Activated CD8-positive, alpha-beta memory T cell treated with anti-CD3 and anti-CD28 coated beads, Interleukin-2, amount 50 U/mL, for 4 hours (primary cell): ENCODE measurements around the gene BCAT1.
"Not testable (repeated sequence)": the region's sequence is repeated elsewhere in the genome, so short reads cannot be mapped to it uniquely, and the experiment has no call there.

Experiments
- DNase-seq: peaks from one replicate; pipeline ENCODE4 v3.0.0-alpha.2; 2020

Gene BCAT1

GRCh38 chr12:24948757-24949722 lies at the start of gene BCAT1:
BCAT1 (minus strand) TSS chr12:24949101; CDS start chr12:24948932, 169 bp downstream.
- DNase-seq = peak; percentile 26

DNA sequence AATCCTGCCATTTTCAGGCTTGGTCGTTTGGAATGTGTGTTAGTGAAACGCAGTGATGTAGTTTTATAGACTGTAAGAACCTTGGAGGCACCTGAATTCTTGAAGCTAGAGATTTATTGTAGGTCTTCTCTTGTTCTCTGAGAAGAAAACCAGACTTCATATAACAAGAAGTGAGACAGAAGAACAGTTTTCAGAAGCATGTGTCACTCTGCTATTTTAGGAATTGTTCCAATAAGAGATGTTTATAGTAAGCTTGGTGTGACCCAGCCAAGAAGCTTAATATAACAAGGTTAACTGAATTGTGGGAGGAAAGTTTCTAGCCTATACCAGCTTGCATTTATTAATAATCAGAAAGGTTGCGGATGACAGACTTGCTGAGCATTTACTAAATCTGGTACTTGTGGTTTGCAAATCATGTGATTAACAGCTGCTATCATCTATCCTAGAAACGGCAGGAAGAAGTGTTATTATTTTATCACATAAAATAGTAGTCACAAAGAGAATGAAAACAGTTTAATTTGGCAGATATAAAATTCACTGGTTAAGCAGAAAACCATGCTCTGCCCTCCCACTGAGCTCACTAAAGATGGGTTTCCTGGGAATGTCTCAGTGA lies 49.2 kb upstream of the BCAT1 start:
- DNase-seq = no peak

GRCh38 chr12:24997496-24997895 lies 48.6 kb upstream of the BCAT1 start:
- no peak for DNase-seq

GRCh38 chr12:24996820-24997219 lies 47.9 kb upstream of the BCAT1 start:
- no peak for DNase-seq

- no peak for DNase-seq
Observed at GRCh38 chr12:24996102-24996797, 47.3 kb upstream of the BCAT1 start.

DNA sequence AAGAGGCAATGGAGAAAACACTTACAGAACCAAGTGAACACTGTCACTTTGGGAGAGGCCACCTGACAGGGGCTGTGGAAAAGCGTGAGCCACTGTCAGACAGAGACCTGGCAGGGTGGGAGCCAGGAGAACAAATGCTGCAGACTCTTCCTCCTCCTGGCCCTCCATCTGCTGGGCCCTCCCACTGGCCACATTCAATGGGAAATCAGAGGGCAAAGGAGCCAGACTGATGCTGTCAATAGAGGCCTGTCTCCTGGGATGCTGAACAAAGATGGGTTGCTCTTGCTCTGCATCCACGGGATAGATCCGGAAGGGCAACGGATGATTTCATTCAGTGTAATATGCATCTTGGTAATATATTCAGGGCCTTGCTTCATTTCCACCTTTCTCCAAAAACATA lies 44.9 kb upstream of the BCAT1 start:
- no peak for DNase-seq

DNA sequence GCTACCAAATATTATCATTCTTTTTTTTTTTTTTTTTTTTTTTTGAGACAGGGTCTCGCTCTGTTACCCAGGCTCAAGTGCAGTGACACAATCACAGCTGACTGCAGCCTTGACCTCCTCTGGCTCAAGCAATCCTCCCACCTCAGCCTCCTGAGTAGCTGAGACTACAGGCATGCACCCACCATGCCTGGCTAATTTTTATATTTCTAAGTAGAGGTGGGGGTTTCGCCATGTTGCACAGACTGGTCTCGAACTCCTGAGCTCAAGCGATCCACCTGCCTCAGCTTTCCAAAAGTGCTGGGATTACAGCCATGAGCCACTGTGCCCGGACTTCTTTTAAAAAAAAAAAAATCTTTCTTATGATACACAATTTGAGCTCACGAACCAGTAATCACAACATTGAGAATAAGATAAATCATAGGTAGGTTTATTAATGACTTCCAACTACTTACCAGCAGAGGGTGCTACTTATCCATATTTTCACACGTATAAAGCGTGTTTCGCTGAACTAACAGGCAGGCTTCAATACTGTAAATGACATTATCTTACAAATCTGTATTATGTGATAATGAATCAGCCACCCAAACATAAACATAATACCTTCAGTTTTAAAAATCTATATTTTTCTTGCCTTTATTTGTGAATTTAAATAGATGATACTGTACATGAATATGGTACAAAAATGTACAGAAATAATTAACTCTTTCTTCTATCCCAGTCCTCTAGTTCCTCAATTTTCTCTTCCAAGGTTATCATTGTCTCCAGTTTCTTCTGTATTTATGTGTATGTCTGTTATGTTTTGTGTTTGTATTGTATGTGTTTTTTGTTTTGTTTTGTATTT lies 42.5 kb upstream of the BCAT1 start:
- no peak for DNase-seq

- DNase-seq = no peak
Observed at GRCh38 chr12:24989216-24989615, 40.3 kb upstream of the BCAT1 start.

DNA sequence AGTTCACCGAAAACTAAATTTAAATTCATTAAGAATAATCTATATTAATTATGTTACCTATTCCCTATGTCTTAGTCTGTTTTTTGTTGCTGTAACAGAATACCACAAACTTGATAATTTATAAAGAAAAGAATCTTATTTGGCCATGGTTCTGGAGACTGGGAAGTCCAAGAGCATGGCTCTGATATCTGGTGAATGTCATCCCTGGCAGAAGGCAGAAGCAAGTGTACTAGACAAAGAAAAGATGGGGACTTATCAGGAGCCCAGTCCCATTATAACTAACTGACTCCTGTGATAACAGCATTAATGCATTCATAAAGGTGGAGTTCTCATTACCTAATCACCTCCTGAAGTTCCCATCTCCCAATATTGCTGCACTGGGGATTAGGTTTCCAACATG lies 33.3 kb upstream of the BCAT1 start:
- no peak for DNase-seq

GRCh38 chr12:24979976-24980730 lies 31.3 kb upstream of the BCAT1 start:
- no peak for DNase-seq

DNA sequence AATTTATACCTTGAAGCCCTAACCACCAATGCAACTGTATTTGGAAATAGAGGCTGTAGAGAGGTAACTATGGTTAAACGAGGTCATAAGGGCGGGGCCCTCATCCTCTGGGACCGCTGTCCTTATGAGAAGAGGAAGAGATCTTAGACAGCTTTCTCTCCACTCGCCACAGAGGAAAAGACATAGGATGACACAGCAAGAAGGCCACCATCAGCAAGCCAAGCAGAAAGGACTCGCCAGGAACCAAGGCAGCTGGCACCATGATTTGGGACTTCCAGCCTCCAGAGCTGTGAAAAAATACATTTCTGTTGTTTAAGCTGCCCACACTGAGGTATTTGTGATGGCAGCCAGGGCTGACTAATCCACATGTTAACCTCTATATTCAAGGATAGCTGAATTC lies 30.4 kb upstream of the BCAT1 start:
- no peak for DNase-seq

GRCh38 chr12:24977711-24978110 lies 28.8 kb upstream of the BCAT1 start:
- DNase-seq = no peak

- DNase-seq = no peak
Observed at GRCh38 chr12:24977060-24977459, 28.2 kb upstream of the BCAT1 start.

DNA sequence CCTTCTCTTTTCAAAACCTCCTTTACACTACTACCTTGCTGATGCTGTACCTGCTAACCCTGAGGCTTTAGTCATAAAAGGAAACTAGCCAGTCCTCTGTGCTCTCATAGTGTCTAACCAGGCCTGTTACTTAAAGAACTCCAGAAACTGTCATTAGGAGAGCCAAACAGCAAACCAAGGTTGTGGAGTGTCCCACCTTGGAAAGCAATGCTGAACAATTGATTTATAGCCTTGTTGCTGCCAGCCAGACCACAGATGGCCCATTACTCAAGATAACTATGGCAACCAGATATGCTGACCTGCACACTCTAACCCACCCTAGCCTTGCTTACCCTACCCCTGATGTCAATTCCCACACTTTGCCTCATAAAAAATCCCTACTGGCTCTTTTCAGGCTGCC lies 26.5 kb upstream of the BCAT1 start:
- no peak for DNase-seq

GRCh38 chr12:24974216-24974615 lies 25.3 kb upstream of the BCAT1 start:
- no peak for DNase-seq

DNA sequence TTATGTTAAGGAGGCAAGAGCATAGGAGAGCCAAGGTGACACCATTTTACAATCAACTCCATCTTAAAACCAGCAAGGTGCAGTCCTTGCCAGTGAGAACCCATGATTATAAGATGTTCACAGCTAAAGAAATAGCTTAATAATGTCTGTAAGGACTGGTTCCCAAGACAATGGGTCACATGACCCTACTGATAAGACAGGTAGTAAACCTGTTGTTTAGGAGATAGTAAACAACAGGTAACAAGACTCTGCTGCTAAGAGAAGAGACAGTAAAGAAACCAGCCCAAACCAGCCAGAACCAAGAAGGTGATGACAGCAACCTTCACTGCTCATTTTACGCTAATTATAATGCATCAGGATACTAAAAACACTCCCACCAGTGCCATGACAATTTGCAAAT lies 23.2 kb upstream of the BCAT1 start:
- DNase-seq = no peak

GRCh38 chr12:24970177-24970576 lies 21.3 kb upstream of the BCAT1 start:
- DNase-seq = no peak

DNA sequence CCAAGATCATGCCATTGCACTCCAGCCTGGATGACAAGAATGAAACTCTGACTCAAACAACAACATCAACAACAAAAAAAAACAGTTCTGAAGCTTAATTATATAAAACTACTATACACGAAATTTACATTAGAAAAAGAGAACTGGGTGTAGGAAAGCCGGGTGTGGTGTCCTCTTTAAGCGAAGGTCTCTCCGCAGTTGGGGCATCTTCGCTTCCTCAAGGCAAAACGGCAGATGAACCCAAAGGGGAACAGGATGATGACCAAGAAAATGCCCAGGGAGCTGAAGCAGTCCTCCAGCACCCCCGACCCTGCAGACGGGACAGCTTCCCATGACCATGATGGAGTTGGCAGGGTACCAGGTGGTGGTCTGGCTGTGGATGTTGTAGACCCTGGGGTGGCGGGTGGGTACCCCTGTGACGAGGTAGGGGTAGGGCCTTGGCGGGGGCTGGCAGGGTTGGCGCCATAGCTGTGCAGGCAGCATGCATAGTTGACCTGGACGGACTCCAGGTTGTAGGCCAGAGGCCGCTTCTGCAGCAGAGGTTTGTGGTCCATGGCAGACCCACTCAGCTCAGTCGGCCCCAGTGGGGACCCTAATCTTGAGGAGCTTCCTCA lies 18.2 kb upstream of the BCAT1 start:
- DNase-seq = no peak

DNA sequence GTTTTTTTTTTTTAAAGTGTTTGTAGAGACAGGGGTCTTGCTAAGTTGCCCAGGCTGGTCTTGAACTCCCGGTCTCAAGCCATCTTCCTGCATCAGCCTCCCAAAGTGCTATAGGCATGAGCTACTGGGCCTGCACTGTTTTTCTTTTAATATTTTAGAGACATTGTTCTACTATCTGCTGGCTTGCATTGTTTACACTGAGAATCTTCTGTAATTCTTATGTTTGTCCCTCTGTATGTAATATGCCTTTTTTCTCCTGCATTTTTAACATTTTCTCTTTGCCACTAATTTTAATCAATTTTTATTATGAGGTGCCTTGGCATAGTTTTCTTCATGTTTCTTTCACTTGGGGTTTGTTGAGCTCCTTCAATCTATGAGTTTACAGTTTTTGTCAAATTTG lies 15.4 kb upstream of the BCAT1 start:
- DNase-seq = no peak

- no peak for DNase-seq
Observed at GRCh38 chr12:24960222-24960855, 11.4 kb upstream of the BCAT1 start.

- not testable (repeated sequence) for DNase-seq
Observed at GRCh38 chr12:24956351-24956750, 7.5 kb upstream of the BCAT1 start.
